Measurements from ENCODE around the gene ARID3A. TPM values are rescaled to one million over a fixed set of nuclear protein-coding genes. Genes with fewer than 3 reads are reported as not detected.
"Not testable (repeated sequence)": the region's sequence is repeated elsewhere in the genome, so short reads cannot be mapped to it uniquely, and the experiment has no call there.

ARID3A gene
- polyA plus RNA-seq, 1 donor from 2014 or later, result 4.2 TPM

DNA sequence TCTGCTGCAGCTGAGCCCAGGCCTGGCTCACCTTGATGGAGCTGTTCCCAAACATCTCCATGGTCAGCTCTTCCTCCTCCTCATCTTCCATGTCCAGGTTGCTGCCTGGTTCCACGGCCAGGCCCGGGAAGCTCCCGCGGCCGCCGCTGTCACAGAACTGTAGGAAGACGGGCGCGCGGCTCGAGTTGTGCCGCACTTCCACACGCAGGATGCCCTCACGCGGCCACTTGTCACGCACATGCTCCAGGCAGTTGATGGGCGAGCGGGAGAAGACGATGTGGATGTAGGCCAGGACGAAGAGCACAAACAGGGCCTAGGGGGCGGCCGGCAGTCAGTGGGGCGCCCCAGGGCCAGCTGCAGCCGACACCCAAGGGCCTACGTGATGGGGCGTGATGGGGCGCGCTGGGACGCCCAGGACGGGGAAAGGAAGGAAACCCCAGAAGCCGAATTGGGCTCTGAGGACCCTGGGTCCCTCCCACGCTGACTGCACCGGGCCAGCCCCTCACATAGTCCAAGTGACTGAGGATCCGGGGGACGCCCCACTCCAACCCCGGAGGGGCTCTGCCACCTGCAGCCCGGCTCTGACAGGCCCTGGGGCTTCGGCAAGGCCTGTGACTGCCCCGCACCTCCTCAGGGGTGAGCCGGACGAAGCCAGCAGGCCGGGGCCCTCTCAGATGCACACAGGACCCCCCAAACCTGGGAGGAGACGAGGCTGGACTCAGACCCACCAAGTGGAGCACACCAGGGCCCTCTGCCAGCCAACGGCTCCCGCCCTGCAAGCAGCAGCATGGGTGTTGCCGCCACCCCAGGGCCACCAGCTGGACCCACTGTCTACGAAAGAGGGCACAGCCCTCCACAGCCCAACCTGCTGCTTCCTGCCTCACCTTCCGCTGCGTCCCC, 88.6 kb downstream of the ARID3A start:
- Mint-ChIP-seq H3K4me1 (peaks cover 0 to 25% (median 18%) of the 10 kb centered on the region in 3 donors), H3K36me3 (no peaks in the 10 kb centered on the region), H3K27me3 (no peaks in the 10 kb centered on the region), H3K4me3 (peak overlapping the region in 1 of 4 donors; percentile 32), H3K9me3 (no peaks in the 10 kb centered on the region), H3K27ac (peak overlapping the region in 1 of 3 donors; percentile 73)

DNA sequence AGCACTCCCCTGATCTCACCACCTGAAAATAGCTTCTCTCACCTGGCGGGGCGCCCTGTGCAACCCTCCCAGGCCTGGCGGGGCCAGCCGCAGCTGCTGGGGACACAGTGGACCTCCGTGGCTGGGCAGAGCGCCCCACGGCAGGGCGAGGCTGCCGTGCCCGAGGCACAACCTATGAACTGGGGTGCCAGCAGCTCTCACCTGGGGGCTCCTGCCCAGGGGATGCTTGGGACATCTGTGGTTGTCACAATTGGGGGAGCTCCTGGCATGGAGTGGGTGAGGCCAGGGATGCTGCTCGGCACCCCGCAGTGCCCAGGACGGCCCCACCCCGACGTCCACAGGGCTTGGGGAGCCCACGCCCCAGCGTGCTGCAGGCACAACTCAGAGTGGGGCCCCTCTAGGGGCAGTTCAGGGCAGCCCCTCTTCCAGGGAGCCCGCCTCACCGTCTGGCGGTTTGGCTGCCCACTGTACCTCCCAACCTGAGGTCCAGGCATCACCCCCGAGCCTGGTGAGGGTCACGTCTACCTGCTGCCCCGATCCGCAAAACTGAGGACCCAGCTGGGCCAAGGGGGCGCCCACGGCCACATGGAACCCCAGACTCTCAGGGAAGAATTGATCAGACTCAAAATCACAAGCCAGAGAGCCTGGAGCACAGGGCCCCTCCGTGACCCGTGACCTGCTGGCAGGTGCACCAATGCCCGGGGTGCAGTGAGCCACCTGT, 89.4 kb downstream of the ARID3A start:
- no peaks in the 10 kb centered on the region for H3K9me3 Mint-ChIP-seq
- H3K27ac Mint-ChIP-seq, result peak overlapping the region in 1 of 3 donors; percentile 78
- no peaks in the 10 kb centered on the region for H3K36me3 Mint-ChIP-seq
- peaks cover 0 to 25% (median 18%) of the 10 kb centered on the region in 3 donors for H3K4me1 Mint-ChIP-seq
- no peak overlapping the region for H3K4me3 Mint-ChIP-seq
- no peaks in the 10 kb centered on the region for H3K27me3 Mint-ChIP-seq

DNA sequence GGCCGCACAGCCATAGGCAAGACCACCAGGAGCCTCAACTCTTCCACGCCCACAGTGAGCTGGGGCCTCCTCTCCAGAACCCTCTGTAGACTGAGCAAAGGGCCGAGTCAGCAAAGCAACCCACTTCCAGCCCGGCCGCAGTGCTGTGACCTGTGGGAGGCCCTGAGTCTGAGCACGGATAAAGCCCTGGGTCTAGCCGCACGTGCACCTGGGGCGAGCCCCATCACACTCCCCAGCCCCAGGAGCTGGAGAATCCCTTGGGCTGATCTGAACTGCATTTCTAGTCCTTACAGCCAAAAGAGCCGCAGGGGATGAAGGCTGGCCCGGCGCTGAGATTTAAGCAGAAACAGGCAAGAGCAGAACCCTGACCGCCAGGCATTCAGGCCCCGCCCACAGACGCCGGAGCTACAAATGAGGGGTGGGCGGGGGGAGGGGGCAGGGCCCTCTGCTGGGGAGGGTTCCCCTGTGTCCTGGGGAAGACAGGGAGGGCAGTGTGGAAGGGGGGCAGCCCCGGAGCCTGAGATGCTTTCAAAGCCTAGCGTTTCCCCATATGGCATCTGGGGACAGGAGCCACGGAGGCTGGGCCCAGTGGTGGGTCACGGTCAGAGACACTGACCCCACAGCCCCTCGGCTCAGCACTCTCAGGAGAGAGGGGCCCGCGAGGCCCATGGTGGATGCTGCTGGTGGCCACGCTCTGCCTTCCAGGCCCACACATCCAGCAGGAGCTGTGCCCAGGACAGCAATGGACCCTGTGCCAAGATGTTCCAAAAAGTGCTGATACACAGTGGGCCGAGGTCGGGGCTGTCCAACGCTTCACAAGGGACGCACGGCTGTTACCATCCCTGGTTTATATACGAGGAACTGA, 90.2 kb downstream of the ARID3A start:
- no peaks in the 10 kb centered on the region for H3K27me3 Mint-ChIP-seq
- peak overlapping the region in 2 of 4 donors; percentile 80 to 93 for H3K4me3 Mint-ChIP-seq
- peaks cover 0 to 25% (median 18%) of the 10 kb centered on the region in 3 donors for H3K4me1 Mint-ChIP-seq
- H3K27ac Mint-ChIP-seq, result peak overlapping the region in 2 of 3 donors; percentile 73 to 78
- H3K36me3 Mint-ChIP-seq, result no peaks in the 10 kb centered on the region
- no peaks in the 10 kb centered on the region for H3K9me3 Mint-ChIP-seq

DNA sequence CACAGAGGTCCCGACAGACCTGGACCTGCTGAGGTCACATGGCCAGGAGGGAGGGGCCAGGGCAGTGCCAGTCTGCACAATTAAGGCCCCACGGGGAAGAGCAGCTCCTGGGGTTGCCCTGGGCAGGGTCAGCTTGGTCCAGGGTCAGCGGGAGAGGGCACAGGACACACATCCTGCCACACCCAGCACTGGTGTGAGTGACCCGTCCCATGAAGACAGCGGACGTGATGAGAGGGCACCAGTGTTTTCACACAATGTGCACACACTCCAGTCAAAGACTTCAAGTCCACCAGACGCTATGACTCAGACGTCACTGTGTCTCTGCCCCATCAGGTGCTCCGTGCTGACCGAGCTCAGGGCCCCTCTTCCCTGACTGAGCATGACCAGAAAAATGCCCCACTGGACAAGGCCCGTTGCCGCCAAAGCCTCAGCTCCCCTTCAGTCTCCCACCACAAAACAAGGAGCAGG, 90.8 kb downstream of the ARID3A start:
- Mint-ChIP-seq H3K4me3 (peak overlapping the region; percentile 80 to 93 (median 86)), H3K27me3 (no peaks in the 10 kb centered on the region), H3K9me3 (no peaks in the 10 kb centered on the region), H3K27ac (peak overlapping the region in 2 of 3 donors; percentile 78 to 90), H3K36me3 (no peaks in the 10 kb centered on the region), H3K4me1 (peaks cover 0 to 28% (median 21%) of the 10 kb centered on the region in 3 donors)

DNA sequence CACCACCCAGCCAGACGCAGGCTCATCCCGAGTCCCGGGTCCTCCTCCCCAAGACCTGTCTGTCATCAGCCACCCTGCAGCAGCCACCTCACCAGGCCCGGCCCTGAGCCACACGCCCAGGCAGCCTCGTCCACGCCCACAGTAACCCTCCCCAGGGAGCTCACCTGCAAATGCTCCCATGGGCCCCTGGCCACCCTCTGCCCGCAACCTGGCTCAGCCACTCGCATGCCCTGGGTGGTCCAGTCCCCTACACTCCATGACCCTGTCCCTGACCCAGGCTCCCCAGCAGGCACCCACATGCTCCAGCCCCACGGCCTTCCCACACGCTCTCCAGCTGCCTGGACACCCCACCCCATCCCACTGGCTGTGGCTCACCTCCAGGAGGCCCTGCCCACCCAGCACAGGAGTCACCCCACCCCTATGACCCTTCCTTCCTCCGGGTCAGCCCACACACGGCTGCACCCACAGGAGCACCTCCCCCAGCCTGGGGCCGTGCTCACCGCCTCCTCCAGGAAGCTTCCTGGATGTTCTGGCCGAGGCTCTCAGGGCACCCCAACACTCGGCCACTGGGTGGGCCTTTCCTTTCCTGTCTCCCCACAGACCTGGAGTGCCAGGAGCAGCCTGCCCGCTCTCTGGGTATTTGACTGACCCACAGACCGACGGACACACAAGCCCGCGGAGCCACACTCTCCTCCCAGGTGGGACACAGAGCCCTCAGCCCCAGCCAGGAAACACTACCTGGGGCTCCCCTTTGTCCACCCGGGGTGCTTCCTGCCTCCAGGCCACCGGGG, 91.5 kb downstream of the ARID3A start:
- Mint-ChIP-seq H3K27ac (peak overlapping the region; percentile 78 to 90 (median 89)), H3K4me1 (peaks cover 0 to 29% (median 21%) of the 10 kb centered on the region in 3 donors), H3K9me3 (no peaks in the 10 kb centered on the region), H3K4me3 (peak overlapping the region; percentile 80 to 93 (median 86)), H3K36me3 (no peaks in the 10 kb centered on the region), H3K27me3 (no peaks in the 10 kb centered on the region)

DNA sequence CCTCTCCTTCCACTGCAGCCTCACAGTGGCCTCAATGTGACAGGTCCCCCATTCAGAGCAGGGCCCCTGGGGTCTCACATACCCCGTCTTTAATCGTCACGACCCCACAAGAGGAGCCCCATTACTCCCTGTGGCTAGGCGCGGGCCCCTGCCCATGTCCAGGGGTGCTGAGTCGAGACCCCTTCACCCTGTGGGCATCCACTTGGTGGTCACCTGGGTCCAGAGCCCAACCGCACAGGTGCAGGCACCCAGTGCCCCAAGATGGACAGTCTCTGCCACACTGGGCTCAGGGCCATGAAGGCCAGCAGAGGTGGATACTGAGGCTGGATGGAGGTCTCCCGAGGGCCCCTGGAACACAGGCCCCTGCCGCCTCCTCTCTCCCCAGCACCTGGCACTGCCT, 92.1 kb downstream of the ARID3A start:
- peak overlapping the region in 2 of 3 donors; percentile 78 to 89 for H3K27ac Mint-ChIP-seq
- peak overlapping the region; percentile 85 to 93 (median 86) for H3K4me3 Mint-ChIP-seq
- no peaks in the 10 kb centered on the region for H3K9me3 Mint-ChIP-seq
- H3K27me3 Mint-ChIP-seq, result no peaks in the 10 kb centered on the region
- H3K4me1 Mint-ChIP-seq, result peaks cover 0 to 31% (median 21%) of the 10 kb centered on the region in 3 donors
- H3K36me3 Mint-ChIP-seq, result no peaks in the 10 kb centered on the region

DNA sequence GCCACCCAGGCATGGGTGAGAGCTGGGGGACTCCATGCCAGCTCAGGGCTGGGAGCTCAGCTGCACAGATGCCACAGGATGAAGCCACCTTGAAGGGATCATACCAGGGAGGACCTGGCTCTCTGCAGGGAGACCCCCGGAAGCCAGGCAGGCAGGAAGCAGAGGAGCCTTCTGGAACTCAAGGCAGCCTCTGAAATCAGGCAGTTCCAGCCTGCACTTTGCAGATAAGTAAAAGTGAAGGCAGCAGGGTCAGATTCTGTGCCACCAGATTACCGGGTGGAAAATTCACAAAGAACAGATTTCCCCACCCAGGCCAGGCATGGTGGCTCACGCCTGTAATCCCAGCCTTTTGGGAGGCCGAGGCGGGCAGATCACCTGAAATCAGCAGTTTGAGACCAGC, 92.6 kb downstream of the ARID3A start:
- Mint-ChIP-seq H3K4me3 (peak overlapping the region; percentile 77 to 87 (median 86)), H3K9me3 (no peaks in the 10 kb centered on the region), H3K4me1 (peaks cover 0 to 31% (median 21%) of the 10 kb centered on the region in 3 donors), H3K36me3 (no peaks in the 10 kb centered on the region), H3K27me3 (no peaks in the 10 kb centered on the region), H3K27ac (peak overlapping the region in 1 of 3 donors; percentile 72)

DNA sequence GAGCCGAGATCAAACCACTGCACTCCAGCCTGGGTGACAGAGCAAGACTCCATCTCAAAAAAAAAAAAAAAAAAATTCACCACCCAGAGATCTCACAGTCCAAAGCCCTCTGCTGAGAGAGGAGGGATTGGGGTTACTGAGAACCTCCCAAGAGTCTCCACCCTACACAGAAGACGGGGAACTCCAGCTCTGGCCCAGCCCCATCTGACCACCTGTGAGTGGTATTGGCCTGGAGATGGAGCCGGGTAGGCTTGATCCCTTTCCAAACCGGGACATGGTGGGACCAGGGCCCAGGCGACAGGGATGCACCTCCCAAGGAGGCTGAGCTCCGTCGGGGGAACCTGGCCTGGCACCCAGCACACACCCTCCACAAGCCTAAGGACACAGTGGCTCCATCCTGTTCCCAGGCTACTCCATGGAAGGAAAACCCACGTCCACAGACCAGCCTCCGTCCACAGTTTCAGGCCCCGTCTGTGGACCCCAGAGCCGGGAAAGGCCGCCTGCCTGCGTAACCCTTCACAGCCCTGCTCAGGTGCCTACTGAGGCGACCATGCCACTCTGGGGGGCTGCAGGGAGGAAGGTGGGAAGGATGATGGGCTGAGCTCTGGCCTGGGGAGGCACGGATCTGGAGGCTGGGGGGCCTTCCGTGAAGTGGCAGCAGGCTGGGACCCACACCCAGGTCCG, 93.2 kb downstream of the ARID3A start:
- H3K27me3 Mint-ChIP-seq, result no peaks in the 10 kb centered on the region
- H3K4me3 Mint-ChIP-seq, result peak overlapping the region; percentile 77 to 87 (median 86)
- H3K9me3 Mint-ChIP-seq, result no peaks in the 10 kb centered on the region
- peaks cover 0 to 31% (median 21%) of the 10 kb centered on the region in 3 donors for H3K4me1 Mint-ChIP-seq
- peak overlapping the region in 2 of 3 donors; percentile 72 to 99 for H3K27ac Mint-ChIP-seq
- no peaks in the 10 kb centered on the region for H3K36me3 Mint-ChIP-seq

DNA sequence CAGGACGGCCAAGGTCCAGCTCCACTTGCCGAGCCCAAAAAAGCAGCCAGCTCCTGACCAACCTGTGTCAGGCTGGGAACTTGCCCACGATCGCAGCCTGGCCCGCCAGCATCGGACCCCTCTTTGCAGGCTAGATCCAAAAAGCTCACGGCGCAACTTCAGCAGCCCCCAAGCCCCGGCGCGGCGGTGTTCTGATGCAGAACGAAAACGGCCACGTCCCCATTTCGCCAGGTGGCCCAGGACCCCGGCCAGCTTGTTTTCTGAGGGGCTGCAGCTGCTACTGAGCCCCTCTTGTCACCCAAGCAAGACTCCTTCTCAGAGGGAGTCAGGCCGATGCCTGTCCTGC, 93.8 kb downstream of the ARID3A start:
- no peaks in the 10 kb centered on the region for H3K9me3 Mint-ChIP-seq
- peaks cover 0 to 31% (median 21%) of the 10 kb centered on the region in 3 donors for H3K4me1 Mint-ChIP-seq
- no peaks in the 10 kb centered on the region for H3K36me3 Mint-ChIP-seq
- H3K27me3 Mint-ChIP-seq, result no peaks in the 10 kb centered on the region
- peak overlapping the region; percentile 86 to 96 (median 87) for H3K4me3 Mint-ChIP-seq
- H3K27ac Mint-ChIP-seq, result peak overlapping the region; percentile 76 to 99 (median 97)

DNA sequence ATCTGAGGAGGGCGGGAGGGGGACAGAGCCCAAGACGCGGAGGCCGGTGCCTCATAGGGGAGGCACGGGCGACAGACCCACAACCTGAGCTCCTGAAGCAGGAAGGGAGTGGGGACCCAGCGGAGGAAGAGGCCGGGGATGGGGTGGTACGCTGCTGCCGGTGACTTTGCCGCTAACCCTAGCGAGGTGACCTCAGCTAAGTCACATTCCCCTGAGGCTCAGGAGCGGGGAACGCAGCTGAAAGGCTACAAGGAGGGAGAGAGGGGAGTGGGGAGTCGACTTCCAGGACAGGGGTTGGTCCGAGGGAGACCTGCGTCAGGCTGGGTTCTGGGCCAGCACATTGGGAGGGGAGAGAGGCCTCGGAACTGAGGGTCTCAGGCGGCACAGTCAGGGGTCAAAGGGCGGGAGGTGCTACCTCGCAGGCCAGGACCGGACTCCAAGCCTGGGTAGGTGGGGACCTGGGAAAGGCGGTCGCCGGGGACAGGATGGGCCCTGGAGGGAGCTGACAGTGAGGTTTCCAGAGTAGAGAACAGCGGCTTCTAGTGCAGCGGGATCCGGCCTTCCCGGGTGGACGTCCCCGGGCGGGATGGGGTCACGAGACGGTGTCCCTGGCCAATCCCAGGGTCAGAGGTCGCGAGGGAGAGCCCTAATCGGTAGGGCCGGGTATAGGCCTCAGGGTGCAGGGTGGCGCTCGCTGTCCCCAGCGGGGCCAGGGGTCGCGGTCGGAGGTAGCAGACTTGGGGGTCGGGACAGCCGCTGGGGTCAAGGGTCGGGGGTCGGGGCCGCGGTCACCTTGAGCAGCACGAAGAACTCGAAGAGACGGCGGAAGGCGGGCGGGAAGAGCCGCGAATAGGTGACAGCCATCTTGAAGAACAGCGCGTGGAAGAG, 94.4 kb downstream of the ARID3A start:
- peaks cover 0 to 31% (median 22%) of the 10 kb centered on the region in 3 donors for H3K4me1 Mint-ChIP-seq
- H3K9me3 Mint-ChIP-seq, result no peaks in the 10 kb centered on the region

DNA sequence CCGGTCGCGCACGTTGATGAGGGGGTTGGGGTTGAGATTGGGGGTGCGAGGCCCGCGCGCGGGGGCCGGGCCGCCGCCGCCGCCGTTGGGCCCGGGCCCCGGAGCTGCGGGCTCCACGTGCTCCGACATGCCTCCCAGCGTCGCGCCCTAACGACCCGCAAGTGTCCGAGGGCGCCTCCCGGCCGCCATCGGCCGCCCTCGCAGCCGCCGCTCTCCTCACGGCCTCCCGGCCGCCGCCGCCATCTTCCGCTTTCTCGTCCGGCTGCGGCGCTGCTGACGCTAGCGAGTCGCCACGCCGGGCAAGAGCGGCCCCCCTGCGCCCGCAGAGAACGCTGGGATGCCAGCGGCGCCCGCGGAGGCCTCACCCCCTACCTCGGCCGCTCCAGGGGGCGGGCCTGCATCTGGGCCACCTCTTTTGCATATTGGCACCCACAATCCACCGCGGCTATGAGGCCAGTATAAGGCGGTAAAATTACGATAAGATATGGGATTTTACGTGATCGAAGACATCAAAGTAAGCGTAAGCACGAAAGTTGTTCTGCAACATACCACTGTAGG, 95.1 kb downstream of the ARID3A start, which contains the start of gene TMEM259:
Gene TMEM259 (minus strand): TSS at position 256 of the 558 bp plus-strand sequence. CDS start 127 bp downstream, at position 129.
- Mint-ChIP-seq H3K4me3 (peak within 1 kb of the TSS; percentile 86 to 96 (median 87)), H3K27ac (peak within 1 kb of the TSS; percentile 97 to 99 (median 99)), H3K4me1 (peaks cover 0 to 31% (median 22%) of the 10 kb centered on the region in 3 donors), H3K36me3 (no peaks in the 10 kb centered on the region), H3K27me3 (no peaks in the 10 kb centered on the region), H3K9me3 (no peaks in the 10 kb centered on the region)

More for the DNA sequence above, 94.4 kb downstream of the ARID3A start:
- Mint-ChIP-seq H3K27me3 (no peaks in the 10 kb centered on the region), H3K27ac (peak overlapping the region; percentile 76 to 99 (median 97)), H3K4me3 (peak overlapping the region; percentile 86 to 96 (median 87)), H3K36me3 (no peaks in the 10 kb centered on the region)

DNA sequence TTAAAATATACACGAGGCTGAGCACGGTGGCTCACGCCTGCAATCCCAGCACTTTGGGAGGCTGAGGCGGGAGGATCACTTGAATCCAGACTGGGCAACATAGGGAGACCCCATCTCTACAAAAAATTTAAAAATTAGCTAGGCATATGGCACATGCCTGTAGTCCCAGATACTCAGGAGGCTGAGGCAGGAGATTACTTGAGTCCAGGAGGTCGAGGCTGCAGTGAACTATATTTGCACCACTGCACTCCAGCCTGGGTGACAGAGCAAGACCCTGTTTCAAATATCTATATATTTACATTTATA, 98.0 kb downstream of the ARID3A start:
- Mint-ChIP-seq H3K27ac (peak overlapping the region in 1 of 3 donors; percentile 36), H3K4me3 (peak overlapping the region in 2 of 4 donors; percentile 38 to 56), H3K4me1 (peaks cover 6 to 12% (median 11%) of the 10 kb centered on the region in 3 donors)
- H3K27me3 Mint-ChIP-seq, H3K9me3 Mint-ChIP-seq, H3K36me3 Mint-ChIP-seq: not testable (repeated sequence)
